H9 (cell line): ENCODE measurements around the gene ADAMTS18. TPM values are rescaled to one million over a fixed set of nuclear protein-coding genes. Genes with fewer than 3 reads are reported as not detected.

Experiments
- DNase-seq: peaks from one replicate; pipeline ENCODE4 v3.0.0-alpha.2; 2017
- H2AFZ ChIP-seq: one replicate; pipeline ENCODE4 v1.6.1; 2013; ENCODE audit warnings: mild to moderate bottlenecking, low read length, control low read depth, moderate library complexity
- H2AK5ac ChIP-seq: 2 replicates; pipeline ENCODE4 v1.6.1; 2013; ENCODE audit warnings: low read length, control low read depth, mixed read lengths; ENCODE audit not compliant: insufficient read length
- H2BK120ac ChIP-seq: one replicate; pipeline ENCODE4 v1.6.1; 2013; ENCODE audit warnings: low read depth, mild to moderate bottlenecking, low read length, control low read depth, inconsistent platforms; ENCODE audit not compliant: poor library complexity, severe bottlenecking
- H2BK12ac ChIP-seq: 2 replicates; pipeline ENCODE4 v1.6.1; 2013; ENCODE audit warnings: low read length, control low read depth, mixed read lengths, low read depth; ENCODE audit not compliant: insufficient read length
- H2BK15ac ChIP-seq: 2 replicates; pipeline ENCODE4 v1.6.1; 2013; ENCODE audit warnings: low read depth, low read length, control low read depth
- H2BK20ac ChIP-seq: one replicate; pipeline ENCODE4 v1.6.1; 2013; ENCODE audit warnings: low read depth, mild to moderate bottlenecking, low read length, control low read depth, inconsistent platforms; ENCODE audit not compliant: poor library complexity, severe bottlenecking
- H2BK5ac ChIP-seq: 2 replicates; pipeline ENCODE4 v1.6.1; 2013; ENCODE audit warnings: low read length, control low read depth, mixed read lengths; ENCODE audit not compliant: insufficient read length
- H3K14ac ChIP-seq: 2 replicates; pipeline ENCODE4 v1.6.1; 2013; ENCODE audit warnings: low read length, control low read depth; ENCODE audit not compliant: insufficient read depth
- H3K18ac ChIP-seq: 2 replicates; pipeline ENCODE4 v1.6.1; 2013; ENCODE audit warnings: low read depth, mild to moderate bottlenecking, mixed read lengths, low read length, control low read depth; ENCODE audit not compliant: insufficient read length
- H3K23ac ChIP-seq: 2 replicates; pipeline ENCODE4 v1.6.1; 2013; ENCODE audit warnings: low read length, control low read depth, mixed read lengths, low read depth; ENCODE audit not compliant: insufficient read length
- H3K23me2 ChIP-seq: 2 replicates; pipeline ENCODE4 v1.6.1; 2013; ENCODE audit warnings: low read depth, mild to moderate bottlenecking, mixed read lengths, low read length, control low read depth; ENCODE audit not compliant: insufficient read length, poor library complexity, severe bottlenecking
- H3K27ac ChIP-seq: 2 replicates; pipeline ENCODE4 v1.5.1; 2013; ENCODE audit warnings: low read length, control low read depth, mixed read lengths, low read depth; ENCODE audit not compliant: insufficient read length
- H3K27me3 ChIP-seq: 2 replicates; pipeline ENCODE4 v1.6.1; 2013; ENCODE audit warnings: low read length, control low read depth, inconsistent platforms; ENCODE audit not compliant: insufficient read depth
- H3K4ac ChIP-seq: 2 replicates; pipeline ENCODE4 v1.6.1; 2013; ENCODE audit warnings: low read depth, mild to moderate bottlenecking, control low read depth, inconsistent platforms, low read length, moderate library complexity
- H3K4me1 ChIP-seq: 2 replicates; pipeline ENCODE4 v1.6.1; 2013; ENCODE audit warnings: low read length, control low read depth, inconsistent platforms; ENCODE audit not compliant: insufficient read depth
- H3K4me2 ChIP-seq: 2 replicates; pipeline ENCODE4 v1.6.1; 2013; ENCODE audit warnings: low read length, control low read depth, mixed read lengths; ENCODE audit not compliant: insufficient read length, insufficient read depth
- H3K56ac ChIP-seq: 2 replicates; pipeline ENCODE4 v1.6.1; 2013; ENCODE audit warnings: low read depth, mild to moderate bottlenecking, mixed read lengths, low read length, control low read depth; ENCODE audit not compliant: insufficient read length
- H3K79me1 ChIP-seq: 2 replicates; pipeline ENCODE4 v1.6.1; 2013; ENCODE audit warnings: low read depth, mild to moderate bottlenecking, moderate library complexity, low read length, control low read depth, inconsistent platforms; ENCODE audit not compliant: insufficient read depth, poor library complexity, severe bottlenecking
- H3K79me2 ChIP-seq: 2 replicates; pipeline ENCODE4 v1.6.1; 2013; ENCODE audit warnings: low read length, control low read depth, inconsistent platforms; ENCODE audit not compliant: insufficient read depth
- H3K9ac ChIP-seq: 2 replicates; pipeline ENCODE4 v1.6.1; 2013; ENCODE audit warnings: low read length, control low read depth, mixed read lengths; ENCODE audit not compliant: insufficient read length; ENCODE audit errors: extremely low read depth
- H3K9me3 ChIP-seq: one replicate; pipeline ENCODE4 v1.6.1; 2013; ENCODE audit warnings: low read depth, low read length, inconsistent platforms; ENCODE audit not compliant: control insufficient read depth
- H3T11ph ChIP-seq: one replicate; pipeline ENCODE4 v1.6.1; 2013; ENCODE audit warnings: mild to moderate bottlenecking, low read length, control low read depth, inconsistent platforms
- H4K20me1 ChIP-seq: one replicate; pipeline ENCODE4 v1.6.1; 2013; ENCODE audit not compliant: control insufficient read depth, insufficient read length, insufficient read depth
- H4K5ac ChIP-seq: 2 replicates; pipeline ENCODE4 v1.6.1; 2013; ENCODE audit warnings: low read depth, mild to moderate bottlenecking, mixed read lengths, low read length, control low read depth; ENCODE audit not compliant: insufficient read length
- H4K8ac ChIP-seq: replicated peaks from 2 replicates; pipeline ENCODE4 v1.6.1; 2013; ENCODE audit warnings: low read length, control low read depth, mixed read lengths, low read depth; ENCODE audit not compliant: insufficient read length
- H4K91ac ChIP-seq: 2 replicates; pipeline ENCODE4 v1.6.1; 2013; ENCODE audit warnings: low read depth, mild to moderate bottlenecking, moderate library complexity, mixed read lengths, low read length, control low read depth; ENCODE audit not compliant: insufficient read length
- H3K27ac Mint-ChIP-seq, 3 experiments: 2 replicates in 2 of 3; 3 replicates in 1 of 3; pipeline ENCODE4 v1.8.0; 2020 to 2021; ENCODE audit warnings: mixed read lengths in 3 of 3, mild to moderate bottlenecking in 1 of 3, moderate library complexity in 1 of 3
- H3K27me3 Mint-ChIP-seq: 2 replicates; pipeline ENCODE4 v1.8.0; 2021; ENCODE audit warnings: low read depth, mild to moderate bottlenecking, moderate library complexity, mixed read lengths
- H3K36me3 Mint-ChIP-seq, 3 experiments: 2 replicates in 2 of 3; 3 replicates in 1 of 3; pipeline ENCODE4 v1.8.0; 2020 to 2021; ENCODE audit warnings: low read depth in 3 of 3, mixed read lengths in 3 of 3; ENCODE audit not compliant: insufficient read depth in 1 of 3
- H3K4me1 Mint-ChIP-seq, 2 experiments: 2 replicates each; pipeline ENCODE4 v1.8.0; 2020; ENCODE audit warnings: mixed read lengths in 2 of 2
- H3K4me3 Mint-ChIP-seq, 2 experiments: 2 replicates in 1 of 2; 3 replicates in 1 of 2; pipeline ENCODE4 v1.8.0; 2020 to 2021; ENCODE audit warnings: mild to moderate bottlenecking in 2 of 2, mixed read lengths in 2 of 2, moderate library complexity in 1 of 2
- H3K9me3 Mint-ChIP-seq, 2 experiments: 2 replicates in 1 of 2; 3 replicates in 1 of 2; pipeline ENCODE4 v1.8.0; 2020; ENCODE audit warnings: mild to moderate bottlenecking in 2 of 2, mixed read lengths in 2 of 2, moderate library complexity in 1 of 2
- WGBS: extraction: QIAGEN DNeasy Blood & Tissue Kit; methylation state at CpG from one replicate; pipeline ENCODE4 v1.1.7; 2013; ENCODE audit warnings: missing lambda C conversion rate, low lambda C conversion rate, mixed read lengths; ENCODE audit not compliant: insufficient read length; ENCODE audit errors: extremely low coverage; 5-methylcytosine and 5-hydroxymethylcytosine counted together
- total RNA-seq: library from RNA; stranded (reverse); gene quantifications from 2 replicates; pipeline ENCODE4 v1.2.1, GENCODE V29; 2021
- TF ChIP-seq, protein P1 (sequence below): fragments of 200-600 bp; sonication (generic); conservative IDR thresholded peaks from 3 replicates; pipeline ENCODE4 v1.8.0; 2021; ENCODE audit warnings: antibody characterized with exemption, mild to moderate bottlenecking

The ADAMTS18 gene
- total RNA-seq, 1 experiment from 2014 or later: 0.07 TPM

DNA sequence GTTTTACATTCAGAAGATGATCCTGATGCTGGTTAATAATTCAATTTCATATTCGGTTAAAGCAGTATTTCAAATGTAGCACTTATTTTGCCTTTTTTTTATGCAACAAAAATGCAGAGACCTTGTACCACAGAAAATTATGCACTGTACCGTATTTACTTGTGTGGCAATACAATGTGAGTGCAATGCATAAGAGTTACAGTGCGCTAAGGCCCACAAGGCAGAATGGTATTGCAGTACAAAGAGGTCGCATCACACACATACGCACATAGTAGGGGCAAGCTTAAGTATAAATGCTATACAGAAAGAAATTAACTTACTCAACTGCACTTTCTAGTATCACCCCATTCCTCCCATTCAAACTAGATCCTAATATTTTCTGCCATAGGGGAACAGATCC is 132.6 kb downstream of the ADAMTS18 start:
- H3K23me2 ChIP-seq: no peaks in the 10 kb centered on the region
- Mint-ChIP-seq H3K36me3 (no peaks in the 10 kb centered on the region), H3K4me1 (no peaks in the 10 kb centered on the region), H3K27ac (no peak overlapping the region), H3K9me3 (no peaks in the 10 kb centered on the region), H3K27me3 (no peaks in the 10 kb centered on the region), H3K4me3 (no peak overlapping the region)
- H2AFZ ChIP-seq: no peak overlapping the region
- no peak overlapping the region for H3K4me2 ChIP-seq
- no peaks in the 10 kb centered on the region for H3K9me3 ChIP-seq
- no peak overlapping the region for H2BK15ac ChIP-seq
- no peak overlapping the region for H3K27ac ChIP-seq
- no peaks in the 10 kb centered on the region for H4K20me1 ChIP-seq
- H3K18ac ChIP-seq: no peak overlapping the region
- no peak overlapping the region for H3K9ac ChIP-seq
- no peaks in the 10 kb centered on the region for H3K79me2 ChIP-seq
- H3K14ac ChIP-seq: no peak overlapping the region
- H2BK120ac ChIP-seq: no peak overlapping the region
- no peaks in the 10 kb centered on the region for H3K4me1 ChIP-seq
- no peak overlapping the region for H2BK20ac ChIP-seq
- TF ChIP-seq, protein P1, sequence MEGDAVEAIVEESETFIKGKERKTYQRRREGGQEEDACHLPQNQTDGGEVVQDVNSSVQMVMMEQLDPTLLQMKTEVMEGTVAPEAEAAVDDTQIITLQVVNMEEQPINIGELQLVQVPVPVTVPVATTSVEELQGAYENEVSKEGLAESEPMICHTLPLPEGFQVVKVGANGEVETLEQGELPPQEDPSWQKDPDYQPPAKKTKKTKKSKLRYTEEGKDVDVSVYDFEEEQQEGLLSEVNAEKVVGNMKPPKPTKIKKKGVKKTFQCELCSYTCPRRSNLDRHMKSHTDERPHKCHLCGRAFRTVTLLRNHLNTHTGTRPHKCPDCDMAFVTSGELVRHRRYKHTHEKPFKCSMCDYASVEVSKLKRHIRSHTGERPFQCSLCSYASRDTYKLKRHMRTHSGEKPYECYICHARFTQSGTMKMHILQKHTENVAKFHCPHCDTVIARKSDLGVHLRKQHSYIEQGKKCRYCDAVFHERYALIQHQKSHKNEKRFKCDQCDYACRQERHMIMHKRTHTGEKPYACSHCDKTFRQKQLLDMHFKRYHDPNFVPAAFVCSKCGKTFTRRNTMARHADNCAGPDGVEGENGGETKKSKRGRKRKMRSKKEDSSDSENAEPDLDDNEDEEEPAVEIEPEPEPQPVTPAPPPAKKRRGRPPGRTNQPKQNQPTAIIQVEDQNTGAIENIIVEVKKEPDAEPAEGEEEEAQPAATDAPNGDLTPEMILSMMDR: no peak
- H3K23ac ChIP-seq: no peak overlapping the region
- H3T11ph ChIP-seq: no peak overlapping the region
- H4K5ac ChIP-seq: no peak overlapping the region
- H4K8ac ChIP-seq: no peak overlapping the region
- no peak overlapping the region for H3K4ac ChIP-seq
- no peak overlapping the region for H2BK12ac ChIP-seq
- WGBS: no CpG with 5 or more reads among the region's 5 CpGs
- H4K91ac ChIP-seq: no peak overlapping the region
- H2BK5ac ChIP-seq: no peak overlapping the region
- no peak overlapping the region for H2AK5ac ChIP-seq
- H3K27me3 ChIP-seq: no peaks in the 10 kb centered on the region
- no peak for DNase-seq
- H3K56ac ChIP-seq: no peak overlapping the region
- no peaks in the 10 kb centered on the region for H3K79me1 ChIP-seq
